Measurements from ENCODE around the gene GFAP.

GFAP gene

GRCh38 chr17:44901411-44901921, 13.8 kb downstream of the GFAP start:
- H3K4me1 Mint-ChIP-seq: peaks cover 20% of the 10 kb centered on the region
- H3K27ac Mint-ChIP-seq: no peak overlapping the region
- H3K4me3 Mint-ChIP-seq: no peak overlapping the region
- H3K9me3 Mint-ChIP-seq: no peaks in the 10 kb centered on the region
- no peaks in the 10 kb centered on the region for H3K36me3 Mint-ChIP-seq
- no peak for ATAC-seq
- peaks cover 10% of the 10 kb centered on the region for H3K27me3 Mint-ChIP-seq

- peaks cover 4% of the 10 kb centered on the region for H3K36me3 Mint-ChIP-seq
- H3K4me1 Mint-ChIP-seq: peaks cover 25% of the 10 kb centered on the region
- no peak overlapping the region for H3K27ac Mint-ChIP-seq
- H3K4me3 Mint-ChIP-seq: no peak overlapping the region
- ATAC-seq: no peak
- H3K27me3 Mint-ChIP-seq: peaks cover 4% of the 10 kb centered on the region
- no peaks in the 10 kb centered on the region for H3K9me3 Mint-ChIP-seq
Measured at GRCh38 chr17:44900894-44901293, 14.4 kb downstream of the GFAP start.

- H3K27ac Mint-ChIP-seq: peak within 1 kb of the TSS; percentile 99
- H3K27me3 Mint-ChIP-seq: no peaks in the 10 kb centered on the region
- ATAC-seq: peak; percentile 91
- H3K9me3 Mint-ChIP-seq: no peaks in the 10 kb centered on the region
- peaks cover 32% of the 10 kb centered on the region for H3K4me1 Mint-ChIP-seq
- peak within 1 kb of the TSS; percentile 87 for H3K4me3 Mint-ChIP-seq
- peaks cover 11% of the 10 kb centered on the region for H3K36me3 Mint-ChIP-seq
Measured at GRCh38 chr17:44899074-44899782, 16.1 kb downstream of the GFAP start, which contains the start of gene EFTUD2. TSS of gene EFTUD2 (minus strand) at chr17:44899445. CDS start at chr17:44894521, 4,924 bp downstream.

GRCh38 chr17:44898768-44899073, 16.6 kb downstream of the GFAP start:
- no peak for ATAC-seq
- Mint-ChIP-seq H3K36me3 (peaks cover 11% of the 10 kb centered on the region), H3K4me3 (peak overlapping the region; percentile 87), H3K4me1 (peaks cover 32% of the 10 kb centered on the region), H3K9me3 (no peaks in the 10 kb centered on the region), H3K27ac (peak overlapping the region; percentile 99), H3K27me3 (no peaks in the 10 kb centered on the region)

GRCh38 chr17:44894642-44895041, 20.7 kb downstream of the GFAP start:
- no peaks in the 10 kb centered on the region for H3K27me3 Mint-ChIP-seq
- H3K4me3 Mint-ChIP-seq: no peak overlapping the region
- ATAC-seq: no peak
- H3K4me1 Mint-ChIP-seq: peaks cover 24% of the 10 kb centered on the region
- peaks cover 15% of the 10 kb centered on the region for H3K36me3 Mint-ChIP-seq
- no peak overlapping the region for H3K27ac Mint-ChIP-seq
- no peaks in the 10 kb centered on the region for H3K9me3 Mint-ChIP-seq

GRCh38 chr17:44892250-44892649, 23.1 kb downstream of the GFAP start:
- ATAC-seq: no peak
- H3K36me3 Mint-ChIP-seq: peaks cover 15% of the 10 kb centered on the region
- H3K4me3 Mint-ChIP-seq: no peak overlapping the region
- H3K4me1 Mint-ChIP-seq: peaks cover 12% of the 10 kb centered on the region
- no peaks in the 10 kb centered on the region for H3K9me3 Mint-ChIP-seq
- no peaks in the 10 kb centered on the region for H3K27me3 Mint-ChIP-seq
- no peak overlapping the region for H3K27ac Mint-ChIP-seq

GRCh38 chr17:44889003-44889402, 26.3 kb downstream of the GFAP start:
- no peak overlapping the region for H3K27ac Mint-ChIP-seq
- no peaks in the 10 kb centered on the region for H3K27me3 Mint-ChIP-seq
- H3K4me1 Mint-ChIP-seq: no peaks in the 10 kb centered on the region
- H3K9me3 Mint-ChIP-seq: no peaks in the 10 kb centered on the region
- ATAC-seq: no peak
- no peak overlapping the region for H3K4me3 Mint-ChIP-seq
- peaks cover 24% of the 10 kb centered on the region for H3K36me3 Mint-ChIP-seq

- no peaks in the 10 kb centered on the region for H3K4me1 Mint-ChIP-seq
- no peak overlapping the region for H3K4me3 Mint-ChIP-seq
- no peaks in the 10 kb centered on the region for H3K9me3 Mint-ChIP-seq
- H3K27me3 Mint-ChIP-seq: no peaks in the 10 kb centered on the region
- ATAC-seq: no peak
- no peak overlapping the region for H3K27ac Mint-ChIP-seq
- peaks cover 30% of the 10 kb centered on the region for H3K36me3 Mint-ChIP-seq
Measured at GRCh38 chr17:44887971-44888954, 27.0 kb downstream of the GFAP start.

- no peak overlapping the region for H3K4me3 Mint-ChIP-seq
- H3K36me3 Mint-ChIP-seq: peaks cover 42% of the 10 kb centered on the region
- H3K9me3 Mint-ChIP-seq: no peaks in the 10 kb centered on the region
- H3K4me1 Mint-ChIP-seq: no peaks in the 10 kb centered on the region
- H3K27ac Mint-ChIP-seq: no peak overlapping the region
- ATAC-seq: no peak
- H3K27me3 Mint-ChIP-seq: no peaks in the 10 kb centered on the region
Measured at GRCh38 chr17:44887016-44887415, 28.3 kb downstream of the GFAP start.

GRCh38 chr17:44884941-44885340, 30.4 kb downstream of the GFAP start:
- Mint-ChIP-seq H3K4me3 (no peak overlapping the region), H3K36me3 (peaks cover 52% of the 10 kb centered on the region), H3K27me3 (no peaks in the 10 kb centered on the region), H3K27ac (no peak overlapping the region), H3K4me1 (no peaks in the 10 kb centered on the region), H3K9me3 (no peaks in the 10 kb centered on the region)
- no peak for ATAC-seq

GRCh38 chr17:44881145-44881544, 34.2 kb downstream of the GFAP start:
- Mint-ChIP-seq H3K27ac (no peak overlapping the region), H3K36me3 (peaks cover 74% of the 10 kb centered on the region), H3K4me1 (no peaks in the 10 kb centered on the region), H3K9me3 (no peaks in the 10 kb centered on the region), H3K27me3 (no peaks in the 10 kb centered on the region), H3K4me3 (no peak overlapping the region)
- no peak for ATAC-seq

- no peaks in the 10 kb centered on the region for H3K9me3 Mint-ChIP-seq
- H3K36me3 Mint-ChIP-seq: peaks cover 71% of the 10 kb centered on the region
- no peaks in the 10 kb centered on the region for H3K4me1 Mint-ChIP-seq
- H3K4me3 Mint-ChIP-seq: no peak overlapping the region
- no peak overlapping the region for H3K27ac Mint-ChIP-seq
- ATAC-seq: no peak
- no peaks in the 10 kb centered on the region for H3K27me3 Mint-ChIP-seq
Measured at GRCh38 chr17:44880062-44880461, 35.2 kb downstream of the GFAP start.

GRCh38 chr17:44879376-44879775, 35.9 kb downstream of the GFAP start:
- no peaks in the 10 kb centered on the region for H3K9me3 Mint-ChIP-seq
- H3K36me3 Mint-ChIP-seq: peaks cover 65% of the 10 kb centered on the region

GRCh38 chr17:44878627-44879221, 36.6 kb downstream of the GFAP start:
- no peaks in the 10 kb centered on the region for H3K4me1 Mint-ChIP-seq
- H3K27ac Mint-ChIP-seq: no peak overlapping the region
- no peak overlapping the region for H3K4me3 Mint-ChIP-seq
- H3K9me3 Mint-ChIP-seq: no peaks in the 10 kb centered on the region
- ATAC-seq: no peak
- no peaks in the 10 kb centered on the region for H3K27me3 Mint-ChIP-seq
- peaks cover 63% of the 10 kb centered on the region for H3K36me3 Mint-ChIP-seq

More at GRCh38 chr17:44879376-44879775, 35.9 kb downstream of the GFAP start:
- ATAC-seq: no peak
- no peak overlapping the region for H3K4me3 Mint-ChIP-seq
- no peaks in the 10 kb centered on the region for H3K4me1 Mint-ChIP-seq
- no peaks in the 10 kb centered on the region for H3K27me3 Mint-ChIP-seq
- no peak overlapping the region for H3K27ac Mint-ChIP-seq

GRCh38 chr17:44877121-44877520, 38.2 kb downstream of the GFAP start:
- H3K27me3 Mint-ChIP-seq: no peaks in the 10 kb centered on the region
- H3K36me3 Mint-ChIP-seq: peaks cover 55% of the 10 kb centered on the region
- H3K27ac Mint-ChIP-seq: no peak overlapping the region
- H3K4me1 Mint-ChIP-seq: no peaks in the 10 kb centered on the region
- H3K4me3 Mint-ChIP-seq: no peak overlapping the region
- ATAC-seq: no peak
- no peaks in the 10 kb centered on the region for H3K9me3 Mint-ChIP-seq
